NCI-H146 treated with DMSO at 0.1 percent for 48 hours (cell line): ENCODE measurements around the gene CRB3.
"Not testable (repeated sequence)": the region's sequence is repeated elsewhere in the genome, so short reads cannot be mapped to it uniquely, and the experiment has no call there.

Source experiments
- DNase-seq: peaks from one replicate; lab custom pipeline; 2025; ENCODE audit not compliant: unreplicated experiment; lab: John Stamatoyannopoulos, UW

Gene CRB3, protein sequence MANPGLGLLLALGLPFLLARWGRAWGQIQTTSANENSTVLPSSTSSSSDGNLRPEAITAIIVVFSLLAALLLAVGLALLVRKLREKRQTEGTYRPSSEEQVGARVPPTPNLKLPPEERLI

DNA sequence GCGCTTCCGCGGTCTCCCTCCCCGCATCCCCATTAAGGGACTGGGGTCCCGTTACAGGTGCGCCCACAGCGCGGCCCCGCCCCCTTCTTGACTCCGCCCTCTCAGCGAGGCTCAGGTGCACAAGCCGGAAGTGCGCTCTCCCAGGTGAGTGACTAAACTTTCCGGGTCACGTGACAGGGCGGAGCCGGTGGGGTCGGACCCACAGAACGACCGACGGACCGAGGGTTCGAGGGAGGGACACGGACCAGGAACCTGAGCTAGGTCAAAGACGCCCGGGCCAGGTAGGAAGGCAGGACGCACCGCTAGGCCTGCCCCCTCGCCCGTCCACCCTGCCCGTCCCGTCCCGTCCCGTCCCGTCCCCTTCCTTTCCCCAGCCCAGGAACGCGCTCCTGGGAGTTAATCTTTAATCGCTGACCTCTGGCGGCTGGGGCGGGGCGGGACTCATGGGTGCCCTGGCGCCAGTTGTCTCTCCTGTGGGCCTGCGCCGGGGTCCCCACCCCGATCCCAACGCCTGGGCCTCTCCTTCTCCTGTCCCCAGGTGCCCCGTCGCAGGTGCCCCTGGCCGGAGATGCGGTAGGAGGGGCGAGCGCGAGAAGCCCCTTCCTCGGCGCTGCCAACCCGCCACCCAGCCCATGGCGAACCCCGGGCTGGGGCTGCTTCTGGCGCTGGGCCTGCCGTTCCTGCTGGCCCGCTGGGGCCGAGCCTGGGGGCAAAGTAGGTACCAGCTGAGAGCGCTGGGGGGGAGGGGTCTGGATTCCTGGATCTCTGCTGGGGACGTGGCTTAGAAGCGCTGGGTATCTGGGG lies at the start of gene CRB3:
TSS of gene CRB3 (plus strand) at position 202 of the 804 bp plus-strand sequence. CDS start at position 633, 431 bp downstream.
- peak; percentile 60 for DNase-seq

DNA sequence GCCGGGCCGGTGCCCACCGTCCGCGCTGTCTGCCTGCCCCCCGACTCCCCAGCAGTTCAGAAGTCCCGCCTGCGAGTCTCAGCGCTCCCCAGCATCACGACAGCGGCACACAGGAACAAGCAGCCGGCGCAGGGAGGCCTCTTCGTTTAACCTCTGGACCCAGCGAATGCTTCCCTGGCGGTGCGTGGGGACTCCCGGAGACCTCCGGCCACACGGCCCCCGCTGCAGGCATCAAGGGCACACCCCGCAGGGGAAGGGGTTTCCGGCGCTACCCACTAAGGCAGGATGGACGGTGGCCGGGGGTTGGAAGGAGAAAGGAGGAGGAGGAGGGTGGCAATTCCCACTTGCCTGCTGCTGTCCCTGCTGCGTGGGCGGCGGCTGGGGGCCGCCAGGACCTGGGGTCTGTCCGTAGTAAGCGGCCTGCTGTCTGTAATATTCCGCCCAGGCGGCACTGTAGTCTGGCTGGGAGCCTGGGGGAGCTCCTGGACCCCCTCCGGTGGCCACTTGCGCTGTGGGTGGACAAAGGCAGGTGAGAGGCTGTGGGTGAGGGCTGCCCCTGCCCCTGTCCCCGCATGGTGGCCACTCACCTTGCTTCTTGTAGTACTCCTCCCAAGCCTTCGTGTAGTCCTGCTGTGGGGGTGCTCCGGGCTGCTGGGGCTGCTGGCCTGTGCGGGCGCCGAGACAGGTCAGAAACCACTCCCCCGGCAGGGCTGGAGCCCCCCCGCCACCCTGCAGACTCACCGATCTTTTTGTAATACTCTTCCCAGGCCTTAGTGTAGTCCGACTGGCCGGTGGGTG lies 49.1 kb upstream of the CRB3 start:
- no peak for DNase-seq

DNA sequence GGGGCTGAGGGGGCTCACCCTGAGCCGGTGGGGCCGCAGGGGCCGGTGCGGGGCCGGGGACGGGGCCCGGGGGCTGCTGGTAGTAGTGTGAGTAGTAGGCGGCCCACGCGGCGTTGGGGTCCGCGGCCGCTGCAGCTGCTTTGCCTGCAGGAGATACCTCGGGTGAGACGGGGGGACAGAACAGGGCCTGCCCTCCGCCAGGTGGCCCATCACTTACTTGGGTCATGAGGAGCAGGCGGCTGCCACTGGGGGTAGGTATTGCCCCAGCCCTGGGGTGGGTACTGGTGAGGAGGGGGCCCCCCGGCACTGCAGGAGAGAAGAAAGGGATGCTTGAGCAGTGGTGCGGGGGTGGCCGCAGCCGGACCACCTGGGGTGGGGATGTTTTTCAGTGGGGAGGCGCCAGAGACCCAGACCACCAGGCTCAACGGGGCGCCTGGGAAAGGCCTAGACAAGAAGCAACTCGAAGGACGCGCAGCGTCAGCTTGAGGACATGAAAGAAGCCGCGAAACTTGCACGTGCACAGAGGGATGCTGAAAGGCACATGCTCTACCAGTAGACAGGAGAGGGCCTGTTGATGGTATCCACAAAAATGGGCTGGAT lies 48.4 kb upstream of the CRB3 start:
- no peak for DNase-seq

DNA sequence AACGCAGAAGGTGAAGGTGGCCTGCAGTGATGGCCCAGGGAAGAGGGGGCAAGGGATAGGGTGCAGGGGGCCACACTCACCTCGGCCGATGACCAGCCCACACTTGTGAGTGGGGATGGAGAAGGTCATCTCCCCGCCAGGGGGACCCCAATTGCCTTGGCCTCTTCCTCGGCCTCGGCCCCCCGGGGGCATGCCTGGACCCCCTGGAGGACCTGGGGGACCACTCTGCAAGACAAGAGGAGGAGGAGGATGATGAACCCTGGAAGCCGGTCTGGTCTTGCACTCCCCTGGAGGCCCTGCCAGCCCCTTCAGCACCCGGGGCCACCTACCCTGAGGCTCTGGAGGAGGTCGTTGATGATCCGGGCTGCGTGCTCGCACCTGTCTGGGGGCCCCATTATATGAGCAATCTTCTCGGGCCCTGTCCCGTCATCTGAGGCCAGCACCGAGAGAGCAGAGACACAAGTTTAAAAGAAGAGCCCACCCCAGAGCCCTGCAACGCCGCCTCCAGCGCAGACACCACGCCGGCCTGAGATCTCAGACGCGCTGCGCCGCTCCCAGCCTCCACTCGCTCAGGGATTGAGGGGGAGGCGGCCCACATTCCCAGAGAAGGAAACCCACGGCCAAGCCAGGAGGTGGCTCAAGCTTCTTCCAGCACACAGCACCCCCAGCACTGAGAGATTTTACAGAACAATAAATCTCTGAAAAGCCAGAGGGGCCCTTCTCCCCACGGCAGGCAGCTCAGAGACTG lies 47.2 kb upstream of the CRB3 start:
- no peak for DNase-seq

DNA sequence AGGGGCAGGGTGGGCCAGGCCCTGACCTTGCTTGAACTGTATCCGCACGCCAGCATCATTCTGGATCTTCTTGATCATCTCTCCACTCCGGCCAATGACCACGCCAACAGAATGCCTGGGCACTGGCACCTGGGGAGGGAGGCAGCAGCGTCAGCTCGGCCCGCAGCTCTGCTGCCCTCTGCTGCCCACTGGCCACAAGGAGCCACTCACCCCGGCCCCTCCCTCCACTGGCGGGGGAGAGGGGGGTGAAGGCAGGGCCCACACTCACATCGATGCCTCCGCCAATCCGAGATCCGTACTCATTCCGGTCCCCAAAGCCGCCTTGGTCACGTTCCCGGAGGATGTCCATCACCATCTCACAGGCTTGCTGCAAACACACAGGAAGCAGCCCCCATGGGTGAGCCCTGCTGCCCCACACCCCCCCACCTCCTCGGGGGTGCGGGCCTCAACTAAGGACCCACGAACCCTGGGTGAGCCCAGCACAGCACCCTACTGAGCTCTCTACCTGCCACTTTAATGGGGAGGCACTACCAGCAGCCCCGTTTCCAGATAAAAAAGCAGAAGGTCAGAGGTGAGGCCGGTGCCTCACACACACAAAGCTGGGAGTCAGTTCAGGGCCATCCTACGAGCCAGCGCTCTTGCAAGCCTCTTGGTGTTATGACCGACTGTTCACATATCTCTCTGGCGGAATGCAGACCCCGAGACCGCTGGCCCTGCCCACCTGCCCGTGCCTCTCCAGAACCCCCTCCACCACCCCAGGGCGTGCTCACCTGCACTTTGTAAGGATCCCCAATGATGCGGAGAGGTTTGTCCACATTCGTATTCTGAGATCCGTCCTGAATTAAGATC lies 46.1 kb upstream of the CRB3 start:
- DNase-seq = no peak

DNA sequence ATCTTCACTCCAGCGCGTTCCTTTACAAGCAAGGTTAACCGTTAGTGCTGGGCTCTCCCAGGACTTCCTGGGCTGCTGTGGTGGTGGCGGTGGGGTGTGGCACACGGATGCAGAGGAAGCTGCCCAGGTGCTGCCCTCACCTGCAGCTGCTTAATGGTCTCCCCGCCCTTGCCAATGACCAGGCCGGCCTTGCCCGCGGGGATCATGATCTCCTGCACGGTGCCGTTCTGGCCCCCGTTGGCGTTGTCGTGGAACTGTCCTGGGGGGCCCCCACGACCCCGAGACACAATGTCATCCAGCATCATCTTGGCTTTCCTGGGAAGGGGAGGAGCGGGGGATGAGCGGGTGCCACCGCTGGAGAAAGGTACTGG lies 45.5 kb upstream of the CRB3 start:
- no peak for DNase-seq

DNA sequence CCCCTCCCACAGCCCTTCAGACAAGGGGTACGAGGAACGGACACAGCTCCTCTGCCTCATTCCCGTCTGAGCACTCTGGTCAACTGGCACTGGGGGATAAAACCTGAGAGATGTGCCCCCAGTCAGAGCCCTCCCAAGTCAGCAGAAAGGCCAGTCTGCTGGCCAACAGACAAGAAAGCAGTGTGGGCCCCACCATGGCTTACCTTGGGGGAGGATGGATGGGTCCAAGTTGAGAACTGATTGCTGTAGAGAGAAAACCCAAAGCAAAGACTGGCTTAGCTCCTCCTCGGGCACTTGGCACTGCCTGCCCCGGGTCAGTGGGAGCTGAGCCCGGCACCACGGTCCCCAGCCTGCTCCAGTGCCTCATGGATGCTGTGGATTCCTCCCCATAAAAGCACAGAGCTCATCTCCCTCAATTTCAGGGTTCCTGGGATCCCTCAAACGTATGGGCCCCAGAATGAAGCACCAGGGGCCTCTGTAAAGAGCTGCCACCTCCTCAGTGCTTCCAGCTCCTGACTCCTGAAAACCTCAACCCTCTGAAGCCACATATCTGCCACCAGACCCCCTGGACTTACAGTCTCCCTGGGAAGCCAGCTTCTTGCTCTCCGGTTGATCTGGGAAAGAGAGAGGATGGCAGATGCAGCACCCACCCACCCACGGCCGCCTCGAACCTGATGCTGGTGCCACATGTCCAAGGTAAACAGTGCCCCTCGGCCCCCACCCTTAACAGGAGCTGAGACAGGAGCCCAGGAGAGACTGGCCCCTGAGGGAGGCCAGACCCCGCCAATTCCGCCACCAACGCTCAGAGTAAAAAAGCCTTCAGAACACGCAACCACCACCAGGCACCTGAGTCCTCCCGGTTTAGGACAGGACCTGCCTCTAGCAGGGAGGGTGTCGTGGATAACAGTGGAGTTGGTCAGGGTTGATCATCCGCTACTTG lies 42.7 kb upstream of the CRB3 start:
- no peak for DNase-seq

DNA sequence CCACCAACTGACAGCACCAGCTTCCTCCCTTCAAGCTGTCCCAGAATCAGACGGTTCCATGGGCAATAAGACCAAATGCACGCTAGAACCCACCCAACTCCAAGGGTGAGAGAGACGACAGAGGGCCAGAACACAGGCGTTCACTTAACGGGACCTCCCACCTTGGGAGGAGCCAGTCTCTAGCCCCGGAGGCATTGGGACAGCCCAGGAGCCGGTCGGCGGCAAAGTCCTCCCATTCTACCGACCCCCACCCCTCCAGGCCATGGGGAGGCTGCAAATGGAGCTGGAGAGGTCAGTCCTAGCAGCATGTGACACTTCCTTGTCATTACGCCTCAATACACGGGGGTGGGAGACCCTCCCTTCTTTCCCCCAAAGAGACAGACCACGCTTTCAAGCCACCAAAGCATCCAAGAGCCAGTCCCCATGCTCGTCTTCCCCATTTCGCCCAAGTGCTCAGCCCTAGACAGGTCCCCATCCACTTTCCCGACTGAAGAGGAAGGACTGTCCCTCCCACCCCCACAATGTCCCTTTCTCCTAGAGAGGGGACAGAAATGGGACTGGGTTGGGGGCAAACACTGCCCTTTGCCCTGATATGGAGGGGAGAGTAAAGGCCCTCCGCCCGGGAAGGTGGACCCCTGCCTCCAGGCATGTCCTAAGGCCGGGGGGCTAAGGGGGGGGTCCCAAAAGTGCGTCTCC lies 40.4 kb upstream of the CRB3 start:
- DNase-seq = no peak

DNA sequence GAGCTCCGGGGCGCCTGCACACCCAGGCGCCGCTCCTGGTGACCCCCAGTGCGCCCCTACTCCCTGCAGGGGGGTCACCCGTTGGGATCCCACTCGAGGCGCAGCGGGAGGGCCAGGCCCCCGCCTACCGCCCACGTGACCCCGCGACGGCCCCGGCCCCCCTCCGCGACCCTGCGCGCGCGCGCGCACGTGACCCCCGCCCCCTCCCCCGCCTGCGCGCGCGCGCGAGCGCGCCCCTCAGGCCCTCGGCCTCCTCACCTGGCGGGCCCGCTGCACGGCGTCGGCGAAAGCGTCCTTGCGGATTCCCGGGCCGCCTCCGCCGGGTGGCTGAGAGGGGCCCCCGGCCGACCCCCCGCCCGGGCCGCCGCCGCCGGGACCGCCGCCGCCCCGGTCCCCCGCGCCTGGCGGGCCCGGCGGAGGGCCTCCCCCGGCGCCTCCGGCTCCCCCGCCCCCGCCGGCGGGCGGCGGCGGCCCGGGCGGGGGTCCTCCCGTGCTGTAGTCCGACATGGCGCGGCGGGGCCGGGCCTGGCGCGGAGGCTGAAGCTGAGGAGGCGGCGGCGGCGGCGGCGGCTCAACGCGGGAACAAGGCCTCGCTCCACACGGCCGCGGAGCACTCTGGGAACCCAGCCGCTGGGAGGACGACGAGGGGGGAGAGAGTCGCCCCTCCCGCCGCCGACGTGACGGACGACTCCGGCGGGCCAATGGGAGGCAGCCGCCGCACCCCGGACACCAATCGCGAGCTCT lies 39.7 kb upstream of the CRB3 start, which contains the start of gene KHSRP:
TSS of gene KHSRP (minus strand) at position 617 of the 744 bp plus-strand sequence. CDS start at position 507, 110 bp downstream.
- no peak for DNase-seq

DNA sequence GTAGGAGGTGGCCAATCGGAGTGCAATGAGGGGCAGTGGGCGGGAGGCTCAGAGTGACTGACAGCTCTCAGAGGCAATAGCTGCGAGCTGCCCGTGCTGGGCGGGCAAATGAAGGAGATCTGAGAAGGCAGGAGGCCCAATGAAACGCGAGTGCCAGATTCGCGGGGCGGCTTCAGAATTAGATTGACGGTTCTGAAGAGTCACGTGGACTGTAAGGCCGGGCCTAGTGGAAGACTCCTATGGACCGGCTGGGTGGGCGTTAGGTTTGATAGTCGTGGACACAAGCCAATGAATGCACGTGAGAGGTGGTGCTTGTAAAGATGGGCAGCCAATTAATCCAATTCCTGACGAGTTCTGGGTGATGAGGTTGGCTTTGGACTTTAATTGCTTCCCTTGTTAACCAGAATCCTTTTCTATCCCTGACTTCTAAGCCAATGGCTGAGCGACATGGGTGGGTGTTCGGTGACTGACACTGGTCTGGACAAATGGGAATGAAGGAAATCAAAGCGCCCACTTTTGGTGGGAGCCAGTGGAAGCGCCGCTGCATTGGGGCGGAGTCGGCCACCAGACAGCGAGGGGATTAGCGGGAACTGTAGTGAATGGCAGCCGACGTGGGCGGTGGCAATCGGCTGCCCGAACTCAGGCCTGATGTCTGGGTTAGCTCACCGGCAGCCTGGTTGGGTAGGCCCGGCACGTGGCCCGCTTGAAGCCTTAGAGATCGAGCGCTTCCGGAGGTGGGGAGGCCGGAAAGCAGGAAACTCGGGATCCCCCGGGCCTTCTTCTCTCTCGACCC lies 38.9 kb upstream of the CRB3 start:
- peak; percentile 100 for DNase-seq

DNA sequence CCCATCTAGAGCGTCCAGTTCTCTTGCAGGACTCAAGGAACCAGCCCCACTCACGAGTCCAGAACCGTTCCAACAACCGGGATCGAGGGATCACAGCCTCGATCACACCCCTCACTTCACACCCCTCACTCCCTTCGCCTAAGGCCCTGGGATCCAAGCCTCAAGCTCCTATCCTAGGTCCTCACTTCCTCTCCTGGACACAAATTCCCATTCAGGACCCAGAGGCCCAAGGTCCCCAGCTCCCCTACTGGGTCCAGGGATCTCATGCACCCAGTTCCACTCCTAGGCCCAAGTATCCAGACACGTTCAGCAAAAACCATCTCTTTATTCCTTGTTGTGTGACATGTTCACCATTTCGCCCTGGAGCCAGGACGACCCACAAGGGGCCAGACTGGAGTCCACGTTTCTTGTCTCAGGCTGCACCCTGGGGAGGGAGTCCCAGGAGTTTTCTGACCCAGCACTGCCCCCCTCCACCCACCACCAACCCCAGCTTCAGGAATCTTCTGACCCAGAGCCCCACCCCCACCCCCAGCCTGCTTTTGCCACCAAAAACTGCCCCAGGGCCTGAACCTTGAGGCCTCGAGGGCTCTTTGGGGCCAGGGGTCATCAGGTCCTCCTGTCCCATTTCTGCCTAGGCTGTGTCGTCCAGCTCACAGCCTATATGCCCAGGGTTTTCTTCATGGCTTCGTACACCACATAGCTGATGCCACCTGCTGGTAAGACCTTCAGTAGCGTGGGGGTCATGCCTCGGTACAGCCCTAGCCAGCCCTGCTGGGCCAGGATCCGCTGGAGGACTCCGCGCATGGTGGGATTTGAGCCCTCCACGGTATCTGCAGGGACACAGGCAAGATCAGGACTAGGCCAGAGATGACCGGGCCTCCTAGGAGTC lies 38.1 kb upstream of the CRB3 start:
- DNase-seq = no peak

DNA sequence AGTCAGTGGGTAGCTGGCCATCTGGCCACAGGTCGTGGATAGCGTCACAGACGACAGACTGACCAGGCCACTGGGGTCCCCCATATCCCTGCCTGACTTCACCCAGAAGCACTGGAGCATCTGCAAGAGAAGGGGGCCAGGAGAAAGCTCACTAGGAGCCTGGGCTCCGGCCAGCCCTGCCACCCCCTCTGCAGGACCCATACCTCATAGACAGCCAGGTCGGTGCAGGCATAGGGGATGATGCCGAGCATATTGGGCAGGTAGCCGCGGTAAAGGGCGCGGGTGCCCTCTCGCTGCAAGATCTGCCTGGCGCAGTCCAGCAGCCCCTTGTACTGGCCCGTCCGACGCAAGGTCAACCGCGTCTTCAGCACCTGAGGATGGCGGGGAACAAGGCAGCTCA lies 36.9 kb upstream of the CRB3 start:
- DNase-seq = no peak

DNA sequence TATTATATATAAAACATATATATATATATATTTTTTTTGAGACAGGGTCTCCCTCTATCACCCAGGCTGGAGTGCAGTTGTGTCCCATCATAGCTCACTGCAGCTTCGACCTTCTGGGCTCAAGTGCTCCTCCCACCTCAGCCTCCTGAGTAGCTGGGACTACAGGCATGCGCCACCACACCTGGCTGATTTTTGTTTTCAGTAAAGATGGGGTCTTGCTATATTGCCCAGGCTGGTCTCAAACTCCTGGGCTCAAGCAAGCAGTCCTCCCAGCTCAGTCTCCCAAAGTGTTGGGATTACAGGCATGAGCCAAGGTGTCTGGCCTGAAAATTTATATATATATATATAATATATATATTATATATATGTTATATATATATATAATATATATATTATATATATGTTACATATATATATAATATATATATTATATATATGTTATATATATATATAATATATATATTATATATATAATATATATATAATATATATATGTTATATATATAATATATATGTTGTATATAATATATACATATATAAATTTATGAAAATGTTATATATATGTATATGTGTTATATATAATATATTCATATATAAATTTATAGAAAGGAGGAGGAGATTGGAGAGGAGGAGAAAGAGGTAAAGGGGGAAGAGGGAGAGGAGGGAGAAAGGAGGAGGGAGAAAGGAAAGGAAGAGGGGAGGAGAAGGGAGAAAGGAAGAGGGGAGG lies 35.2 kb upstream of the CRB3 start:
- DNase-seq = not testable (repeated sequence)

DNA sequence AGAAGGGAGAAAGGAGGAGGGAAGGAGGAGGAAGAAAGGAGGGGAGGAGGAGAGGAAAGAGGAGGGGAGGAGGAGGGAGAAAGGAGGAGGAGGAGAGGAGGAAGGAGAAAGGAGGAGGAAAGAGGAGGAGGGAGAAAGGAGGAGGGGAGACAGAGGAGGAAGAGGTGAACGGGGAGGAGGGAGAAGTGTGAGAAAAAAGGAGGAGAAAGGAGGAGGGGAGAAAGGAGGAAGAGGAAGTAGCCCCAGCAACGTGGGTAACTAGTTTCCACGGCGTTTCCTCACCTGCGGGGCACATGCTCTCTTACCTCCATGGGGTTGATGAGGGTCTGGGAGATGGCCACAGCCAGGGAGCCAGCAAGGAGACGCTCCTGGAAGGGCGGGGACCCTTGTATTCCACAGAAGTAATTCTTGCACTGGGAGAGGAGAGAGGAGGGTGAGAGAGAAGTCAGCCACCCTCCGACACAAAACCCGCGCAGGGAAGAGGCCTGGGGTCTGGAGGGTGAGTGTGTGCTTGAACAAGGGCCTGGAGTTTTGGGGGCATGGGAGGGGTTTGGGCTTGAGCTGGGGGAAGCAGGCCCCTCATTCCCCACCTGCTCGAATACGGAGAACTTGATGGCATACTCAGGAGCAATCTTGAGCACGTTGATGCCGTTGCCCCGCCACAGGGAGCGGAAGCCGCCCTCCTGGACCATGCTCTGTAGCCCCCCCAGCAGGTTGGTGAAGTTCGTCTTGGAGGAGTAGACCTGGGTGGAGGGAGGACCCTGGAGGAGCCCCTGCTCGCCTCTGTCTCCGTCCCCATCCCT lies 34.5 kb upstream of the CRB3 start:
- no peak for DNase-seq
